WTC11 (cell line): ENCODE results near the gene PRKCQ. TPM values are rescaled to one million over a fixed set of nuclear protein-coding genes. Genes with fewer than 3 reads are reported as not detected.

Experiments used
- ATAC-seq: fragments of 200-7000 bp; cut with Tn5 transposase; 2 replicates; pipeline ENCODE4 v1.10.0; 2021; ENCODE audit warnings: mild to moderate bottlenecking, moderate library complexity
- CTCF ChIA-PET: fragments of 300-600 bp; sonication (Branson Sonifier 250); formaldehyde crosslinking; loops from one replicate; lab custom pipeline; 2021; ENCODE audit warnings: antibody characterized with exemption; lab: Charles Lee
- POLR2A ChIA-PET: fragments of 350-600 bp; sonication (Branson Sonifier 250); formaldehyde crosslinking; loops from one replicate; lab custom pipeline; 2021; ENCODE audit warnings: antibody characterized with exemption; lab: Charles Lee
- DNase-seq: peaks from one replicate; pipeline ENCODE4 v3.0.0; 2021; ENCODE audit warnings: low spot score
- H3K27ac Mint-ChIP-seq: 2 replicates; pipeline ENCODE4 v1.8.0; 2021; ENCODE audit warnings: mixed read lengths
- H3K27me3 Mint-ChIP-seq: 2 replicates; pipeline ENCODE4 v1.8.0; 2021; ENCODE audit warnings: low read depth, mild to moderate bottlenecking, moderate library complexity, mixed read lengths
- H3K36me3 Mint-ChIP-seq: 2 replicates; pipeline ENCODE4 v1.8.0; 2021; ENCODE audit warnings: mixed read lengths
- H3K4me1 Mint-ChIP-seq: 2 replicates; pipeline ENCODE4 v1.8.0; 2022; ENCODE audit warnings: mixed read lengths
- H3K4me3 Mint-ChIP-seq: 2 replicates; pipeline ENCODE4 v1.8.0; 2021; ENCODE audit warnings: mild to moderate bottlenecking, moderate library complexity, mixed read lengths
- H3K9me3 Mint-ChIP-seq: 2 replicates; pipeline ENCODE4 v1.8.0; 2021; ENCODE audit warnings: mixed read lengths
- FOXJ3 ChIP-seq: sonication (generic); formaldehyde crosslinking; IDR thresholded peaks from 2 replicates; pipeline ENCODE4 v1.9.0; 2021; ENCODE audit warnings: missing genetic modification reagents, mild to moderate bottlenecking, borderline replicate concordance
- GTF2I ChIP-seq: fragments of 250-450 bp; sonication (Bioruptor Pico); conservative IDR thresholded peaks from 2 replicates; pipeline ENCODE4 v1.4.0; 2021; ENCODE audit warnings: mild to moderate bottlenecking
- NFE2L1 ChIP-seq: sonication (generic); formaldehyde crosslinking; IDR thresholded peaks from 2 replicates; pipeline ENCODE4 v1.8.1; 2023; ENCODE audit warnings: missing genetic modification reagents
- NR3C1 ChIP-seq: sonication (generic); formaldehyde crosslinking; conservative IDR thresholded peaks from 2 replicates; pipeline ENCODE4 v1.8.1; 2023; ENCODE audit warnings: low read depth, mild to moderate bottlenecking, missing genetic modification reagents
- OVOL2 ChIP-seq: fragments of 250-450 bp; sonication (Bioruptor Pico); IDR thresholded peaks from 2 replicates; pipeline ENCODE4 v1.9.0; 2021; ENCODE audit warnings: mild to moderate bottlenecking, borderline replicate concordance
- RELA ChIP-seq: sonication (generic); formaldehyde crosslinking; IDR thresholded peaks from 2 replicates; pipeline ENCODE4 v1.8.1; 2022; ENCODE audit warnings: missing genetic modification reagents, mild to moderate bottlenecking, borderline replicate concordance
- SMAD4 ChIP-seq: sonication (generic); formaldehyde crosslinking; IDR thresholded peaks from 2 replicates; pipeline ENCODE4 v1.8.0; 2022; ENCODE audit warnings: mild to moderate bottlenecking, missing genetic modification reagents
- TEAD4 ChIP-seq: sonication (generic); formaldehyde crosslinking; IDR thresholded peaks from 2 replicates; pipeline ENCODE4 v1.8.0; 2022; ENCODE audit warnings: mild to moderate bottlenecking, missing genetic modification reagents
- TP53 ChIP-seq: sonication (generic); formaldehyde crosslinking; IDR thresholded peaks from 2 replicates; pipeline ENCODE4 v1.8.1; 2023; ENCODE audit warnings: mild to moderate bottlenecking, missing genetic modification reagents
- ZNF317 ChIP-seq: sonication (generic); formaldehyde crosslinking; IDR thresholded peaks from 2 replicates; pipeline ENCODE4 v1.8.1; 2023; ENCODE audit warnings: low read depth, mild to moderate bottlenecking, moderate library complexity, missing genetic modification reagents, borderline replicate concordance
- ZNF416 ChIP-seq: fragments of 250-450 bp; sonication (Bioruptor Pico); IDR thresholded peaks from 2 replicates; pipeline ENCODE4 v1.9.0; 2021; ENCODE audit warnings: mild to moderate bottlenecking, inconsistent platforms
- total RNA-seq: library from RNA; stranded (reverse); gene quantifications from 3 replicates; pipeline ENCODE4 v1.2.3, GENCODE V29; 2021
- TF ChIP-seq, protein P1 (sequence below): fragments of 250-450 bp; sonication (Bioruptor Pico); conservative IDR thresholded peaks from 2 replicates; pipeline ENCODE4 v1.9.0; 2021; ENCODE audit warnings: mild to moderate bottlenecking
- TF ChIP-seq, protein P2 (sequence below): fragments of 250-450 bp; sonication (Bioruptor Pico); IDR thresholded peaks from 2 replicates; pipeline ENCODE4 v1.8.0; 2021; ENCODE audit warnings: mild to moderate bottlenecking
- TF ChIP-seq, protein P3 (sequence below): sonication (generic); formaldehyde crosslinking; conservative IDR thresholded peaks from 2 replicates; pipeline ENCODE4 v1.8.1; 2023; ENCODE audit warnings: mild to moderate bottlenecking, low read depth, missing genetic modification reagents, moderate library complexity
- TF ChIP-seq, protein P4 (sequence below): sonication (generic); formaldehyde crosslinking; IDR thresholded peaks from 2 replicates; pipeline ENCODE4 v1.8.1; 2023; ENCODE audit warnings: mild to moderate bottlenecking, missing genetic modification reagents, moderate library complexity
- TF ChIP-seq, protein P5 (sequence below): sonication (generic); formaldehyde crosslinking; IDR thresholded peaks from 2 replicates; pipeline ENCODE4 v1.8.1; 2022; ENCODE audit warnings: mild to moderate bottlenecking, missing genetic modification reagents, moderate library complexity, borderline replicate concordance
- TF ChIP-seq, protein P6 (sequence below): sonication (generic); formaldehyde crosslinking; IDR thresholded peaks from 2 replicates; pipeline ENCODE4 v1.8.0; 2022; ENCODE audit warnings: mild to moderate bottlenecking, missing genetic modification reagents
- TF ChIP-seq, protein P7 (sequence below): sonication (generic); formaldehyde crosslinking; IDR thresholded peaks from 2 replicates; pipeline ENCODE4 v1.8.1; 2023; ENCODE audit warnings: mild to moderate bottlenecking, missing genetic modification reagents, borderline replicate concordance
- TF ChIP-seq, protein P8 (sequence below): sonication (generic); formaldehyde crosslinking; IDR thresholded peaks from 2 replicates; pipeline ENCODE4 v1.8.0; 2022; ENCODE audit warnings: mild to moderate bottlenecking, missing genetic modification reagents

PRKCQ gene
- total RNA-seq, 1 experiment from 2014 or later: 8.7 TPM

DNA sequence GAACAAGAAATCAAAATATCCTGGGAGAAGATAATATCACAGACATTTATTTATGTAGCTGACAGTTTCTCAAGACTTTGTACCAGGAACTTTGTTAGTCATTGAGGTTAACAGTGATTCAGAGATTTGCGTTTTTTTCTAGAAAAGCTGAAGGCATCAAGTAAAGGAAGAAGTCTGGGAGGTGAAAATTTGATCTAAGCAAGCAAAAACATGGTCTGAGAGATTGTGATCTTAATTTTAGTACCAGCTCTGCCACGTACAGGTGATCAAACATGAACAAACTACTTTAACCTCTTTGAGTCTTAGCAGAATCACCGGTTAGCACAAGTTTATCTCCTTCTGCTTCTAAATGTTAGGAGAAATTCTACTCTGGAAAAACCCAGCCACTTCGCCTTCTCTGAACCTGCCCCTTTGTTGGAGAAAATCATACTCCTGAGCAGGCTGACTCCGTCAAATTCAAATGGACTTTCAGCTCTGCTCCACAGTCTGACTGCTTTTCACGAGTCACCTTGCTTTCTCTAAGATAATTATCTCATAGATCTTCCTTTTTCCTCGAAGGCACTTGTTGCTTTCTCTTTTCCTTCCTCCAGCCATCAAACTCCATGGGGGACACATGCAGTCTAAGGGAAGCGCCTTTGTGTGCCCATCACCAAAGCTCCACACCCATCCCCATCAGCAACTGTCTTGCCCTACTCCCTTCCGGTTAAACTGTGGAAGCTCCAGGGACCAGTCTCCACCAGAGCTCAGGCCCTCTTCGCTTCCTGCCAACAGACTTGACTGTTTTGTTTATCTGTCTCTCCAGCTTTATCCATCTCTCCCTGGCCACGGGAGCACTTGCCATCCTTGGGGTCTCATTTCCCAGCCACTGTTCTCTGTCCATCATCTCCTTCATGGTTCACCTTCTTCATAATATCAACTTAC lies 86.3 kb downstream of the PRKCQ start (continued):
- TF ChIP-seq, protein P1, sequence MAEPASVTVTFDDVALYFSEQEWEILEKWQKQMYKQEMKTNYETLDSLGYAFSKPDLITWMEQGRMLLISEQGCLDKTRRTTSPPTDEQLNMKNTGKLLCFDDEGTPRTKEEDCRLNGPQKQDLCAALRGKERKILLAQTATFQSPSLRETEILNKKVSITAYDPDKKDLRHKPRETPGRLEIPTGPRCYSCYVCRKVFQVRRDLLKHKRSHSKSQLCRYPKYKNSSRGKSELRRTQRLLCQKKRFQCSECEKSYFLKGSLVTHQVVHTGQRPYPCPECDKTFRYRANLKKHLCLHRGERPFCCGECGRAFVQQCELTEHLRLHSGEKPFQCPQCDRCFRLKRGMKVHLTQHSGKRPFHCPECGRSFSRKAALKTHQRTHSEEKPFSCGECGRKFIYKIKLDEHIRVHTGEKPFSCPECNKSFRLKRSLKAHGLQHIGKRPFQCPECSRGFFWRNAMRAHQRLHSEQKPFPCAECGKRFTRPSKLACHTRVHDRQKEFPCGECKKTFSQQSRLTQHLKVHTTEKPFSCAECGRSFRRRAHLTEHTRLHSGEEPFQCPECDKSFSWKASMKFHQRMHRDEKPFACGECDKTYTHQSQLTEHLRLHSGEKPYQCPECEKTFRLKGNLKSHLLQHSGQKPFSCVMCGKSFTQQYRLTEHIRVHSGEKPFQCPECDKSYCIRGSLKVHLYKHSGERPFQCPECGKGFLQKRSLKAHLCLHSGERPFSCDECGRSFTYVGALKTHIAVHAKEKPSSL (CRISPR knock-in tag): no peak
- no peak for TF ChIP-seq ZNF416 (CRISPR knock-in tag)
- TF ChIP-seq, all 79 proteins: peak for 0

DNA sequence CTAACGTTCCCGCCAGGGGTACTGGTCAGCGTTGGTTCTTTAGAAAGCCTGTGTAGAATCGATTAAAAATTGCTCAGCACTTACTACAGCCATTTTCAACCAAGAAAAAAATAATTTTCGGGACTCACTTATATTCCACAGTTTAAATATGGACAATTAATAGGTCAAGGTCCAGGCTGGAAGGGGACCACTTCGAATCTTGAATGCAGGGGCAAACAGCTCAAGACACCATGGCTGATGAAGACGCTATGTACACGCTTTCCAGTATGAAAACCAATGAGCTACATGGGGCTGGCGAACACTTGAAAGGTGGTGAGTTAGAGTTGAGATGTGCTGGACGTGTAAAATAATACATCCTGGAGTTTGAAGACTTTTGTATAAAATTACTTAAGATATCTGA lies 87.2 kb downstream of the PRKCQ start:
- DNase-seq: no peak
- ChIA-PET CTCF (no interaction called here), POLR2A (no interaction called here)
- H3K27ac Mint-ChIP-seq: no peak overlapping the region
- H3K9me3 Mint-ChIP-seq: no peaks in the 10 kb centered on the region
- no peak for ATAC-seq
- H3K4me3 Mint-ChIP-seq: no peak overlapping the region
- no peaks in the 10 kb centered on the region for H3K27me3 Mint-ChIP-seq
- peaks cover 6% of the 10 kb centered on the region for H3K36me3 Mint-ChIP-seq
- H3K4me1 Mint-ChIP-seq: peaks cover 9% of the 10 kb centered on the region
- TF ChIP-seq NR3C1 (no peak), TEAD4 (CRISPR knock-in tag) (no peak), NFE2L1 (CRISPR knock-in tag) (no peak), ZNF317 (CRISPR knock-in tag) (no peak), RELA (CRISPR knock-in tag) (no peak), OVOL2 (CRISPR knock-in tag) (no peak), SMAD4 (CRISPR knock-in tag) (no peak), GTF2I (CRISPR knock-in tag) (no peak), FOXJ3 (no peak), TP53 (CRISPR knock-in tag) (no peak)
- TF ChIP-seq, protein P2, sequence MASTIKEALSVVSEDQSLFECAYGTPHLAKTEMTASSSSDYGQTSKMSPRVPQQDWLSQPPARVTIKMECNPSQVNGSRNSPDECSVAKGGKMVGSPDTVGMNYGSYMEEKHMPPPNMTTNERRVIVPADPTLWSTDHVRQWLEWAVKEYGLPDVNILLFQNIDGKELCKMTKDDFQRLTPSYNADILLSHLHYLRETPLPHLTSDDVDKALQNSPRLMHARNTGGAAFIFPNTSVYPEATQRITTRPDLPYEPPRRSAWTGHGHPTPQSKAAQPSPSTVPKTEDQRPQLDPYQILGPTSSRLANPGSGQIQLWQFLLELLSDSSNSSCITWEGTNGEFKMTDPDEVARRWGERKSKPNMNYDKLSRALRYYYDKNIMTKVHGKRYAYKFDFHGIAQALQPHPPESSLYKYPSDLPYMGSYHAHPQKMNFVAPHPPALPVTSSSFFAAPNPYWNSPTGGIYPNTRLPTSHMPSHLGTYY (CRISPR knock-in tag): no peak
- TF ChIP-seq, protein P3, sequence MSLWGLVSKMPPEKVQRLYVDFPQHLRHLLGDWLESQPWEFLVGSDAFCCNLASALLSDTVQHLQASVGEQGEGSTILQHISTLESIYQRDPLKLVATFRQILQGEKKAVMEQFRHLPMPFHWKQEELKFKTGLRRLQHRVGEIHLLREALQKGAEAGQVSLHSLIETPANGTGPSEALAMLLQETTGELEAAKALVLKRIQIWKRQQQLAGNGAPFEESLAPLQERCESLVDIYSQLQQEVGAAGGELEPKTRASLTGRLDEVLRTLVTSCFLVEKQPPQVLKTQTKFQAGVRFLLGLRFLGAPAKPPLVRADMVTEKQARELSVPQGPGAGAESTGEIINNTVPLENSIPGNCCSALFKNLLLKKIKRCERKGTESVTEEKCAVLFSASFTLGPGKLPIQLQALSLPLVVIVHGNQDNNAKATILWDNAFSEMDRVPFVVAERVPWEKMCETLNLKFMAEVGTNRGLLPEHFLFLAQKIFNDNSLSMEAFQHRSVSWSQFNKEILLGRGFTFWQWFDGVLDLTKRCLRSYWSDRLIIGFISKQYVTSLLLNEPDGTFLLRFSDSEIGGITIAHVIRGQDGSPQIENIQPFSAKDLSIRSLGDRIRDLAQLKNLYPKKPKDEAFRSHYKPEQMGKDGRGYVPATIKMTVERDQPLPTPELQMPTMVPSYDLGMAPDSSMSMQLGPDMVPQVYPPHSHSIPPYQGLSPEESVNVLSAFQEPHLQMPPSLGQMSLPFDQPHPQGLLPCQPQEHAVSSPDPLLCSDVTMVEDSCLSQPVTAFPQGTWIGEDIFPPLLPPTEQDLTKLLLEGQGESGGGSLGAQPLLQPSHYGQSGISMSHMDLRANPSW (CRISPR knock-in tag): no peak
- TF ChIP-seq, protein P4, sequence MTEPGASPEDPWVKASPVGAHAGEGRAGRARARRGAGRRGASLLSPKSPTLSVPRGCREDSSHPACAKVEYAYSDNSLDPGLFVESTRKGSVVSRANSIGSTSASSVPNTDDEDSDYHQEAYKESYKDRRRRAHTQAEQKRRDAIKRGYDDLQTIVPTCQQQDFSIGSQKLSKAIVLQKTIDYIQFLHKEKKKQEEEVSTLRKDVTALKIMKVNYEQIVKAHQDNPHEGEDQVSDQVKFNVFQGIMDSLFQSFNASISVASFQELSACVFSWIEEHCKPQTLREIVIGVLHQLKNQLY (CRISPR knock-in tag): no peak
- TF ChIP-seq, protein P5, sequence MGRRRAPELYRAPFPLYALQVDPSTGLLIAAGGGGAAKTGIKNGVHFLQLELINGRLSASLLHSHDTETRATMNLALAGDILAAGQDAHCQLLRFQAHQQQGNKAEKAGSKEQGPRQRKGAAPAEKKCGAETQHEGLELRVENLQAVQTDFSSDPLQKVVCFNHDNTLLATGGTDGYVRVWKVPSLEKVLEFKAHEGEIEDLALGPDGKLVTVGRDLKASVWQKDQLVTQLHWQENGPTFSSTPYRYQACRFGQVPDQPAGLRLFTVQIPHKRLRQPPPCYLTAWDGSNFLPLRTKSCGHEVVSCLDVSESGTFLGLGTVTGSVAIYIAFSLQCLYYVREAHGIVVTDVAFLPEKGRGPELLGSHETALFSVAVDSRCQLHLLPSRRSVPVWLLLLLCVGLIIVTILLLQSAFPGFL (CRISPR knock-in tag): no peak
- TF ChIP-seq, protein P6, sequence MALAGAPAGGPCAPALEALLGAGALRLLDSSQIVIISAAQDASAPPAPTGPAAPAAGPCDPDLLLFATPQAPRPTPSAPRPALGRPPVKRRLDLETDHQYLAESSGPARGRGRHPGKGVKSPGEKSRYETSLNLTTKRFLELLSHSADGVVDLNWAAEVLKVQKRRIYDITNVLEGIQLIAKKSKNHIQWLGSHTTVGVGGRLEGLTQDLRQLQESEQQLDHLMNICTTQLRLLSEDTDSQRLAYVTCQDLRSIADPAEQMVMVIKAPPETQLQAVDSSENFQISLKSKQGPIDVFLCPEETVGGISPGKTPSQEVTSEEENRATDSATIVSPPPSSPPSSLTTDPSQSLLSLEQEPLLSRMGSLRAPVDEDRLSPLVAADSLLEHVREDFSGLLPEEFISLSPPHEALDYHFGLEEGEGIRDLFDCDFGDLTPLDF: no peak
- TF ChIP-seq, protein P7, sequence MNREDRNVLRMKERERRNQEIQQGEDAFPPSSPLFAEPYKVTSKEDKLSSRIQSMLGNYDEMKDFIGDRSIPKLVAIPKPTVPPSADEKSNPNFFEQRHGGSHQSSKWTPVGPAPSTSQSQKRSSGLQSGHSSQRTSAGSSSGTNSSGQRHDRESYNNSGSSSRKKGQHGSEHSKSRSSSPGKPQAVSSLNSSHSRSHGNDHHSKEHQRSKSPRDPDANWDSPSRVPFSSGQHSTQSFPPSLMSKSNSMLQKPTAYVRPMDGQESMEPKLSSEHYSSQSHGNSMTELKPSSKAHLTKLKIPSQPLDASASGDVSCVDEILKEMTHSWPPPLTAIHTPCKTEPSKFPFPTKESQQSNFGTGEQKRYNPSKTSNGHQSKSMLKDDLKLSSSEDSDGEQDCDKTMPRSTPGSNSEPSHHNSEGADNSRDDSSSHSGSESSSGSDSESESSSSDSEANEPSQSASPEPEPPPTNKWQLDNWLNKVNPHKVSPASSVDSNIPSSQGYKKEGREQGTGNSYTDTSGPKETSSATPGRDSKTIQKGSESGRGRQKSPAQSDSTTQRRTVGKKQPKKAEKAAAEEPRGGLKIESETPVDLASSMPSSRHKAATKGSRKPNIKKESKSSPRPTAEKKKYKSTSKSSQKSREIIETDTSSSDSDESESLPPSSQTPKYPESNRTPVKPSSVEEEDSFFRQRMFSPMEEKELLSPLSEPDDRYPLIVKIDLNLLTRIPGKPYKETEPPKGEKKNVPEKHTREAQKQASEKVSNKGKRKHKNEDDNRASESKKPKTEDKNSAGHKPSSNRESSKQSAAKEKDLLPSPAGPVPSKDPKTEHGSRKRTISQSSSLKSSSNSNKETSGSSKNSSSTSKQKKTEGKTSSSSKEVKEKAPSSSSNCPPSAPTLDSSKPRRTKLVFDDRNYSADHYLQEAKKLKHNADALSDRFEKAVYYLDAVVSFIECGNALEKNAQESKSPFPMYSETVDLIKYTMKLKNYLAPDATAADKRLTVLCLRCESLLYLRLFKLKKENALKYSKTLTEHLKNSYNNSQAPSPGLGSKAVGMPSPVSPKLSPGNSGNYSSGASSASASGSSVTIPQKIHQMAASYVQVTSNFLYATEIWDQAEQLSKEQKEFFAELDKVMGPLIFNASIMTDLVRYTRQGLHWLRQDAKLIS (CRISPR knock-in tag): no peak
- TF ChIP-seq, protein P8, sequence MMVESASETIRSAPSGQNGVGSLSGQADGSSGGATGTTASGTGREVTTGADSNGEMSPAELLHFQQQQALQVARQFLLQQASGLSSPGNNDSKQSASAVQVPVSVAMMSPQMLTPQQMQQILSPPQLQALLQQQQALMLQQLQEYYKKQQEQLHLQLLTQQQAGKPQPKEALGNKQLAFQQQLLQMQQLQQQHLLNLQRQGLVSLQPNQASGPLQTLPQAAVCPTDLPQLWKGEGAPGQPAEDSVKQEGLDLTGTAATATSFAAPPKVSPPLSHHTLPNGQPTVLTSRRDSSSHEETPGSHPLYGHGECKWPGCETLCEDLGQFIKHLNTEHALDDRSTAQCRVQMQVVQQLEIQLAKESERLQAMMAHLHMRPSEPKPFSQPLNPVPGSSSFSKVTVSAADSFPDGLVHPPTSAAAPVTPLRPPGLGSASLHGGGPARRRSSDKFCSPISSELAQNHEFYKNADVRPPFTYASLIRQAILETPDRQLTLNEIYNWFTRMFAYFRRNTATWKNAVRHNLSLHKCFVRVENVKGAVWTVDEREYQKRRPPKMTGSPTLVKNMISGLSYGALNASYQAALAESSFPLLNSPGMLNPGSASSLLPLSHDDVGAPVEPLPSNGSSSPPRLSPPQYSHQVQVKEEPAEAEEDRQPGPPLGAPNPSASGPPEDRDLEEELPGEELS (CRISPR knock-in tag): no peak
